GM12891 (cell line): ENCODE measurements around the gene TMBIM1. TPM values are rescaled to one million over a fixed set of nuclear protein-coding genes. Genes with fewer than 3 reads are reported as not detected.

ENCODE experiments used
- DNase-seq: peaks from one replicate; pipeline ENCODE4 v3.0.0; 2011; ENCODE audit warnings: low spot score; ENCODE audit not compliant: insufficient read length
- FAIRE-seq: peaks from 2 replicates; lab custom pipeline; 2011; peaks lifted over from hg19 to GRCh38; lab: Jason Lieb, UNC
- PAX5 ChIP-seq: IDR thresholded peaks from 2 replicates; pipeline ENCODE4 v1.6.1; 2011; ENCODE audit warnings: low read length, moderate library complexity, mild to moderate bottlenecking; ENCODE audit not compliant: insufficient read depth, severe bottlenecking
- POLR2A ChIP-seq: IDR thresholded peaks from 2 replicates; pipeline ENCODE4 v1.6.1; 2011; ENCODE audit warnings: low read depth, low read length, control low read depth
- POLR2AphosphoS5 ChIP-seq: IDR thresholded peaks from 2 replicates; pipeline ENCODE4 v1.6.1; 2011; ENCODE audit warnings: low read depth, low read length, control low read depth
- POU2F2 ChIP-seq: IDR thresholded peaks from 2 replicates; pipeline ENCODE4 v1.6.1; 2011; ENCODE audit warnings: low read depth, mild to moderate bottlenecking, control low read depth, low read length, moderate library complexity
- SPI1 ChIP-seq: IDR thresholded peaks from 2 replicates; pipeline ENCODE4 v1.6.1; 2011; ENCODE audit warnings: low read depth, low read length, control low read depth
- TAF1 ChIP-seq: IDR thresholded peaks from 2 replicates; pipeline ENCODE4 v1.6.1; 2011; ENCODE audit warnings: low read depth, low read length, control low read depth
- polyA plus RNA-seq: library from polyadenylated mRNA; unstranded; fragments of >200 nt; gene quantifications from one replicate; pipeline ENCODE4 v1.2.1, GENCODE V29; 2012; ENCODE audit warnings: low read depth, missing spikeins, inconsistent platforms; ENCODE audit not compliant: missing spikeins

Gene TMBIM1
- 37.9 TPM for polyA plus RNA-seq

- TF ChIP-seq POU2F2: no peak
- TF ChIP-seq POLR2AphosphoS5: no peak
- TF ChIP-seq POLR2A: no peak
- TF ChIP-seq SPI1: no peak
- DNase-seq (peak; percentile 90), FAIRE-seq (peak; percentile 56)
Observed at GRCh38 chr2:218292048-218293014, at the start of gene TMBIM1. TSS of gene TMBIM1 (minus strand) at chr2:218292503. CDS start at chr2:218282141, 10,362 bp downstream.

GRCh38 chr2:218341381-218341780 is 49.1 kb upstream of the TMBIM1 start:
- no peak for TF ChIP-seq PAX5
- FAIRE-seq (no peak), DNase-seq (no peak)

- DNase-seq: no peak
- FAIRE-seq: no peak
- no peak for TF ChIP-seq POLR2A
- TF ChIP-seq POLR2AphosphoS5: no peak
- TF ChIP-seq TAF1: no peak
- TF ChIP-seq POU2F2: no peak
- TF ChIP-seq PAX5: no peak
- no peak for TF ChIP-seq SPI1
Observed at GRCh38 chr2:218340656-218341055, 48.4 kb upstream of the TMBIM1 start.

GRCh38 chr2:218334531-218334930 is 42.2 kb upstream of the TMBIM1 start:
- DNase-seq (no peak), FAIRE-seq (no peak)
- TF ChIP-seq PAX5: no peak
- TF ChIP-seq POLR2AphosphoS5: no peak
- TF ChIP-seq POLR2A: no peak
- no peak for TF ChIP-seq TAF1
- no peak for TF ChIP-seq POU2F2
- TF ChIP-seq SPI1: no peak

GRCh38 chr2:218332920-218333645 is 40.8 kb upstream of the TMBIM1 start:
- FAIRE-seq (peak; percentile 5), DNase-seq (no peak)
- TF ChIP-seq POU2F2 (no peak), POLR2A (no peak), PAX5 (no peak), POLR2AphosphoS5 (no peak)

GRCh38 chr2:218332288-218332687 is 40.0 kb upstream of the TMBIM1 start:
- TF ChIP-seq PAX5: no peak
- TF ChIP-seq POLR2AphosphoS5: no peak
- TF ChIP-seq POU2F2: no peak
- no peak for TF ChIP-seq SPI1
- TF ChIP-seq TAF1: no peak
- TF ChIP-seq POLR2A: no peak
- no peak for DNase-seq
- FAIRE-seq: no peak

GRCh38 chr2:218331745-218332144 is 39.4 kb upstream of the TMBIM1 start:
- DNase-seq (no peak), FAIRE-seq (no peak)
- TF ChIP-seq POU2F2: no peak
- TF ChIP-seq SPI1: no peak
- no peak for TF ChIP-seq POLR2A
- TF ChIP-seq POLR2AphosphoS5: no peak
- no peak for TF ChIP-seq PAX5
- no peak for TF ChIP-seq TAF1

GRCh38 chr2:218329826-218330593 is 37.7 kb upstream of the TMBIM1 start:
- DNase-seq: no peak
- peak; percentile 73 for FAIRE-seq
- TF ChIP-seq TAF1 (peak; percentile 78), POLR2A (peak; percentile 22; the same call in 1 of the 2 replicates), POU2F2 (no peak)

GRCh38 chr2:218329027-218329825 is 36.9 kb upstream of the TMBIM1 start:
- FAIRE-seq (no peak), DNase-seq (no peak)
- TF ChIP-seq PAX5 (no peak), POLR2AphosphoS5 (no peak), POU2F2 (no peak), POLR2A (no peak), TAF1 (no peak), SPI1 (no peak)
